Measurements from ENCODE around the gene ORAI2. TPM values are rescaled to one million over a fixed set of nuclear protein-coding genes. Genes with fewer than 3 reads are reported as not detected.
"Not testable (repeated sequence)": the region's sequence is repeated elsewhere in the genome, so short reads cannot be mapped to it uniquely, and the experiment has no call there.

The ORAI2 gene
- polyA plus RNA-seq, 3 donors: 14.9 to 19.4 (median 17.8) TPM

DNA sequence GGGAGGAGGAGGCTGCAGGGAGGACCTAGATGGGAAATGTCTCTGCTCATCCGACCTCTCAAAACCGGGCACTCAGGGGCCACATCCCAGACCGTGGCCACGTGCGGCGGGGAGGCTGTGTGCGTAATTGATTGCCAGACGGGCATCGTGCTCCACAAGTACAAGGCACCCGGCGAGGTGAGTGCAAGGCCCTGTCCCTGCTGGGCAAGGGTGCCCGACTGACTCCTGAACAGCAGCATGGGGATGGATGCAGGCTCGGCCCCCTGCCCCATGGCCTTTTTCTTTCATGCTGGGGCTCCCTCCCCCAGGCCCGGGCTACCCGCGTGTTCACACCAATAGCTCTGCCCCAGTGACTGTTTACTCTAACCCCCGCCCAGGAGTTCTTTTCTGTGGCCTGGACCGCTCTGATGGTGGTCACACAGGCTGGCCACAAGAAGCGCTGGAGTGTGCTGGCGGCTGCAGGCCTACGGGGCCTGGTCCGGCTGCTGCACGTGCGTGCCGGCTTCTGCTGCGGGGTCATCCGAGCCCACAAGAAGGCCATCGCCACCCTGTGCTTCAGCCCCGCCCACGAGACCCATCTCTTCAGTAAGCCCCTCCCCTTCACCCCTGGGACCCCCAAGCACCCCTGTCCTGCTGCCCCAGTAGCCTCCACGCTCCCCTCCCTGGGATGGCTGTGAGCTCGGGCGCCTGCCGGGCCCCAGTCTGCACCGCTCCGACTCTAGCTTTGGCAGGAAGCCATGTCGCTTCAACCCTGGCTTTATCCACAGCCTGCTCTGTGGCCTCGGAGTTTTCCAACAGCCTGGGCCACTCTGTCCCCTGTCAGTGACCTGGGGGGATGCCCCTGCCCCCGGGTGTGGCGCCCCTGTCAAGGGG lies 35.3 kb downstream of the ORAI2 start:
- no peak for DNase-seq (ENCODE audit: low read depth in 3 of 3, low spot score in 2 of 3)

DNA sequence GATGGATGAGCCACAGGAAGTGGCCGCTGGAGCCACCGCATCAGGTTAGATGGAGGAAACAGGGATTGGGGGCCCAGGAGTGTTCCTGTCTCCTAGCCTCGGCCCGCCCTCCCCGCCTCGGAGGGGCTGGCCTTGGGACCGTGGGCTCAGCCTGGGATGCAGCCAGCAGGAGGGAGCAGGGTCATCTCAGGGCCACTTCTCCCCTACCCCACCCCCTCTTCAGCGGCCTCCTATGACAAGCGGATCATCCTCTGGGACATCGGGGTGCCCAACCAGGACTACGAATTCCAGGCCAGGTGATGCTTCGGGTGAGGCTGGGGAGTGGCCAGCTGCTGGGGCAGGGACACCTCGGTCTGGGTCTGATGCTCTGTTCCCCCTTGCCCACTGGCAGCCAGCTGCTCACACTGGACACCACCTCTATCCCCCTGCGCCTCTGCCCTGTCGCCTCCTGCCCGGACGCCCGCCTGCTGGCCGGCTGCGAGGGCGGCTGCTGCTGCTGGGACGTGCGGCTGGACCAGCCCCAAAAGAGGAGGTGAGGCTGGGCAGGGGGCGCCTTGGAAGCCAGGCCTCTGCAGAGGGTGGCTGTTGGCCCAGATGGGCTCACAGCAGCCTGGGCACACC lies 36.1 kb downstream of the ORAI2 start:
- DNase-seq (ENCODE audit: low read depth in 3 of 3, low spot score in 2 of 3): no peak

DNA sequence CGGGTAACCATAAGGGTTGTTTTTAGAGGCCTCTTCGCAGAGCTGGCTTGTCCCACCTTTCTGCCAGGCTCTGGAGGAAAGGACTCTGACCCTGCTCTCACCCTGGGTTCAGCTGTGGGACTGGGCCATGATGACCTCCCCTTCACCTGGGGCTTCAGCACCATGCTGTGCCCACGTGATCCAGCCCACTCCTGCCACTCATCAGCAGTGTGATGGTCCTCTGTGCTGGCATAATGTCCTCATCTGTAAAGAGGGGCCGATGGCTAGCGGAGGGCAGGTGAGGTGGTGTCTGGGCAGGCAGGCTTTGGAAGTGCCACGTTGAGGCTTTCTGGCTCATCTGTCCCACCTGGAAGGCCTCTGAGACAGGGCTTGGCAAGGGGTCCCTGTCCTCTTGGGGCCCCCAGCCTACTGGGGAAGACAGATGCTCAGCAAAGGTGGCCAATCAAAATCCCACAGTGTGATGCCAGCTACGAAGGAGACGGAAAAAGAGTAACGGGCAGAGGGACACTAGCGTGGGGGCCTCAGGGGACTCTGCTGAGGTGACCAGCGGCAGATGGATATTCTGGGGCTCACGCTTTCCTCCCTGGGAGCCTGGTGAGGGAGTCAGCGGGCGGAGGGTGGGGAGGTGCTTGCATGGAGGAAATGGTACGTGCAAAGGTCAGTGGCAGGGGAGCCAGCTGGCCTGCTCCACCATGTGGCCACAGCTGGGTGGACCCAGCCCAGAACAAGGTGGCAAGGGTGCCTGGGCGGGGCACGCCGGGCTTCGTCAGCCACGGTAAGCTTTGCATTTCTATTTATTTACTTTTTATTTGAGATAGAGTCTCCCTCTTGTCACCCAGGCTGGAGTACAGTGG lies 36.8 kb downstream of the ORAI2 start:
- no peak for DNase-seq (ENCODE audit: low read depth in 3 of 3, low spot score in 2 of 3)

DNA sequence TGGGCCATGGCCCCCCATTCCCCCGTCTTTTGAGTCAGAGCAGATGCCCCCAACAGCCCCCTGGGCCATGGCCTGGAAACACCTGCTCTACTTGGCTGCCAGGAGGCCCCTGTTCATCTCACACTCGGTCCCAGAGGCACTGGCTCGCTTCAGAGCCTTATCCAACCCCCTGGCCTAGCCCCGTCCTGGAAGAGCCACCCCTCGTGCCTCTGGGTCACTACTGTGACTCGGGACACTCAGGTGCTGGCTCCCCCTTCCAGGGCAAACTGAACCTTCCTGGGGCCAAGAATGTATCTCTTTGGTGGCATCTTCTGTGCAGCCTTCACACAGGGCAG lies 38.4 kb downstream of the ORAI2 start:
- DNase-seq (ENCODE audit: low read depth in 3 of 3, low spot score in 2 of 3): no peak

DNA sequence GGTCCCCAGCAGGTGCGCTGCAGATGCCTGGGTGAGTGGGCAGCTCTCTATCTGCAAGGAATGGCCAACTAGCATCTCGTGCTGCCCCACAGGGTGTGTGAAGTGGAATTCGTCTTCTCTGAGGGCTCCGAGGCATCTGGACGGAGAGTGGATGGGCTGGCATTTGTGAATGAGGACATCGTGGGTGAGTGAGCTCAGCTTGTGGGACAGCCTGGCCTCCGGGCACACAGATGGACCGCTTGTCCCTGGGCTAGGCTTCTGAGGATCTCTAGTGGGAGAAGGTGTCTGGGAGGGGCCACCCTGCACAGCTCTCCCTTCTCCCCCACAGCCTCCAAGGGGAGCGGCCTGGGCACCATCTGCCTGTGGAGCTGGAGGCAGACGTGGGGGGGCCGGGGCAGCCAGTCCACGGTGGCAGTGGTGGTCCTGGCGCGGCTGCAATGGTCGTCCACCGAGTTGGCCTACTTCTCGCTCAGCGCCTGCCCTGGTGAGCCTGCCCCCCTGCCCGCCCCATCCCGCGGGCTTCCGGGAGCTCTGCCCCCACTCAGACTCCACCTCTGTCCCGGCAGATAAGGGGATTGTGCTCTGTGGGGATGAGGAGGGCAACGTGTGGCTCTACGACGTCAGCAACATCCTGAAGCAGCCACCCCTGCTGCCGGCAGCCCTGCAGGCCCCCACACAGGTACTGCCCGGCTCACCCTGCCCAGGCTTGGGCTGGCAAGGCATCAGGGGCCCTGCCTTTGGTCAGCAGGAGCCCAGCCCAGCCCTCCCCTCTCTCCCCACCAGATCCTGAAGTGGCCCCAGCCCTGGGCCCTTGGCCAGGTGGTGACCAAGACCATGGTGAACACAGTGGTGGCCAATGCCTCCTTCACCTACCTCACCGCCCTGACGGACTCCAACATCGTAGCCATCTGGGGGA lies 39.0 kb downstream of the ORAI2 start:
- DNase-seq (ENCODE audit: low read depth in 3 of 3, low spot score in 2 of 3): no peak

DNA sequence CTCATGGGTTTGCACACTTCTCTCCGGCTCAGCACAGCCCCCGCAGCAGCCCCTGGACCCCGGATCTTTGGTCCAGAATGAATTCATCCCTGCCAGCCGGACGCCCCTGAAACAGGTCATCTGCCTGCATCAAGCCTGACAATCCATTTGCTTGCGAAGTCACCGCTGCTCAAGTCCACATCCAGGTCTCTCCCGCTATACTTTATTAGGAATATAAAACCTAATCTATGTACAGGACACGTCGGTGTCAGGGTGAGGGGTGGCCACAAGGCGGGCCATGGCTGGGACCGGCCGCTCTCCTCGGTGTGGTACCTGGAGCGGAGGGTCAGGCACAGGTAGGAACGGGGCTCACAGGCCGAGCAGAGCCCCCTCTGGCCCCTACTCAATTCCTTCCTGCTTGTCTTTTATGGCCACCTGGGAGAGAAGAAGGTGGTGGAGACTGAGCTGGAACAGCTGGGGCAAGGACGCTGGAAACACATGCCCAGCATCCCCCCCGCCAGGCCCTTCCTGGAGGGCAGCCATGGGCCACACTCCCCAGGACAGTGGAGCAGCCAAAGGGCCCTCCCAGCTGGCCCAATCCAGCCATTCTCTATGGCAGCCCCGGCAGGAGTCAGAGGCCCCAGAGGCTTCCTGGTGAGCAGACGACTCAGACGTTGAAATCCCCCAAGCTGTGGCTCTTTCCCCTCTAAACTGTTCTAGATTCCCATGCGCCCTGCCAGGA lies 40.1 kb downstream of the ORAI2 start:
- no peak for DNase-seq (ENCODE audit: low read depth in 3 of 3, low spot score in 2 of 3)

DNA sequence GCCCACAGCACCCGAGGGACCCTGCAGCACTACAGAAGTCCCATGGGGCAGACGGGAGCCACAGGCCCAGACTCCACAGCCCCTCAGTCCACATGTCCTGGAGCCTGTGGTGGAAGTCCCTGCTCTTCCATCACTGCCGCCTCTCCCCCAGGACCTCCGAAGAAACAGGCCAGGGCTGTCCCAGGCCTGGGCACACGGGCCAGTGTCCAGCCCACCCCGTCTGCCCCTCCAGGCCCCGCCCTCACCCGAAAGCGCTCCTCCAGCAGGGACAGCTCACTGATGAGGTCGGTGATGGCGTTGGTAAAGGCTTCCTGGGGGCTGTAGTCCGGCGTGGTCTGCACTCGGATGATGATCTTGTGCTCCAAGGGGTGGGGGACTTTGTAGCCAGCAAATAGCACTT lies 40.7 kb downstream of the ORAI2 start:
- not testable (repeated sequence) for DNase-seq (ENCODE audit: low read depth in 3 of 3, low spot score in 2 of 3)

DNA sequence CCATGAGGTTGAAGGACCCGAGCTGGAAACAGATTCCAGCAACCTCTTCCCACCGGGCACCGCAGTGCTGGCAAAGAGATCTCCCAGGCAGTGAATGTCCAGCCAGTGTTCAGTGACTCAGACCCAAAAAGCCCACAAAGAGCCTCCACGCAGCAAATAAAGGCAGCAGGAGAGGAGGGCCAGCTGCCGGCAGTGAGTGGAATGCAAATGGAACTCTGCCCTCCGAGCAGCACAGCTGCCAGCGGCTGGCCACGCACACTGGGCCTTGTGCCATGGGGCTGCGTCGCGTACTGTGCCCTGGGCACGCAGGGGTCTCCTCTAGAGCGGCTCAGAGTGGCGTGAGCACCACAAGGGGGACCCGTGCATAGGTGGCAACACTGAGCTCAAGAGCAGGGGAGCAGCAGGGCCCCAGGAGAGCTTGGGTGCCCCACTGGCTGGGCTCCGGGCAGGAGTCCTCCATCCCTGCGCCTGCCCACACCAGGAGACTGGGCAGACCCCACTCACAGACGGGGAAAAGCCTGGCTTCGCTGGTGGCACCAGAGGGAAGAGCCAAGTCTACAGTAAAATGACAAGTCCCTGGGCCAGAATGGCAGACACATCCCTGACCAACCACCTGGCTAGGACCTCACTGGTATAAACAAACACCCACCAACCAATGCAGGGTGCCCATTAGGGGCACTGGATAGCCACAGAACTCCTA lies 41.5 kb downstream of the ORAI2 start:
- DNase-seq (ENCODE audit: low read depth in 3 of 3, low spot score in 2 of 3): not testable (repeated sequence)

DNA sequence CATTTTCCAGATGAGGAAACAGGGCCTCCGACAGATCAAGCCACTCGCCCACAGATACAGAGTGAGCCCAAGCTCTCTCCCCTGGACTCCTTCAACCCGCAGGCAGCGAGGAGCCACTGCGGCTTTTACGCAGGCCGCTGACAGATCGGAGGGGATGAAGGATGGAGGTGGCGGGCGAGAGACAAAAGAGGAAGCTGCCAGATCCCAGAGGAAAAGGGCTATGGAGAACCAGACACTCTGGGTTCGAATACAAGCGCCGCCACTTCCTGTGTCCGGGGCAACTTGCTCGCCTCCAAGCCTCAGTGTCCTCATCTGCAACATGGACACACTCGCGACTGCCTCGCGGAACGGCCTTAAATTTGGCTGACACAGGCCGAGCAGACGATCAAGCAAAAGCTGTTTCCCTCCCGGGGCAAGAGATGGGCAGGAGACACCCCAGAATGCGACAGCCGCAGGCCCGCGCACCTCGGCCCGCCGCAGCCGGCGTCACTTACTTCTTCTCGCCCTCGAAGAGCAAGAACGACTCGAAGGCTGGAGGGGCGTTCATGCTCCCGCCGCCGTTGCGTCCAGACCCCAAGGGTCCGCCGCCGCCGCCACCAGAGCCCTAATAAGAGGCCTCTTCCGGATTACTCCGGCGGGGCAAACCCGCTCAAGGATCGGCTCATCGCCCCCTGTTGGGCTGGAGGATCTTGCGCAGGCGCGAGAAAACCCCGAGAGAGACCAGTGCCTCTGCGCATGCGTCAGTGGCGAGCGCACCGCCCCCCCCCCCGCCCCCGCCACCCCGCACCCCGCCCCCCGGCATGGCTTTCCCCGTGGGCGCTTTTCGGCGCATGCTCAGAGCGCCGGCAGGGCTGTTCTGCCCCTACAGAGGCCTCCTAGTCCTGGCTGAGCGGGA lies 45.2 kb downstream of the ORAI2 start, which contains the start of gene POLR2J:
TSS of gene POLR2J (minus strand) at position 609 of the 895 bp plus-strand sequence. CDS start at position 547, 62 bp downstream.
- DNase-seq (ENCODE audit: low read depth in 3 of 3, low spot score in 2 of 3): peak; percentile 25 to 73 (median 36)

DNA sequence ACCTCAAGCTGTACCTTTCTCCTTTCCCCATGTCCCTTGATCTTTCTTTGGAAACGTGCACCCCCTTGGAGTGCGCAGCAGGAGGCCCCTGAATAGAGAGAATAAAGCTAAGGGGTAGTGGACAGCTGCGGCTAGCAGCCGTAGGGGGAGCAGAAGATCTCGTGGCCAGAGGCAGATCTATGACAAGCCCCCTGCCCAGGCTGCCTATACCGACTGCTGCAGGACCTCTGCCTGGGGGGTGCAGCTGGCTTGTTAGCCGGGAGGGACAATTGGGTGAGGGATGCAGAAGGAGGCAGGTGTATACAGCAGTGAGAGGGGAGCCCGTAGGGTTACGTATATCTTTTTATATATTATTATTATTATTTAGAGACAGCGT lies 45.8 kb downstream of the ORAI2 start:
- not testable (repeated sequence) for DNase-seq (ENCODE audit: low read depth in 3 of 3, low spot score in 2 of 3)

DNA sequence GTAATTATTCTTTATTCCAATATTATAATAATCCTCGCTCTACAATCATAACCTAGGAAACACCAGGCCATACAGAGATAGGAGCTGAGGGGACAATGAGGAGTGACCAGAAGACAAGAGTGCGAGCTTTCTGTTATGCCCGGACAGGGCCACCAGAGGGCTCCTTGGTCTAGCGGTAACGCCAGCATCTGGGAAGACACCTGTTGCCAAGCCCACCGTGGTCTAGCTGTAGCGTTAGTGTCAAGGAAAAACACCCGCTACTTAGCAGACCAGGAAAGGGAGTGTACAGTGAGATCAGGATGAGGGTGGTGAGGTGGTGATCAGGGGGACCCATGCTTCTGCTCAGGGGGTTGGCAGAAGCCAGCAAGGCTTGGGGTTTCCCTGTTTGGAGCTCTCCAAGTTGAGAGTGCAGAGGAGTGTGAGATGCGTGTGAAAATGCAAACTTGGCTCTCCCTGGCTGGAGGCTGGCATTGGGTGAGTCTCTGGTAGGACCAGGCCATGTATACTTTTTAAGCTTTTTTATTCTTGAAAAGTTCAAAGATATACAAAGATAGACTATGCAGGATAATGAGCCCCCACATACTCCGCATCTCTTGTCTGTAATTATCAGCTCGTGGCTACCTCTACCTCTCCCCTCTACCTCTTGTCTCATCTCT lies 46.7 kb downstream of the ORAI2 start:
- not testable (repeated sequence) for DNase-seq (ENCODE audit: low read depth in 3 of 3, low spot score in 2 of 3)

DNA sequence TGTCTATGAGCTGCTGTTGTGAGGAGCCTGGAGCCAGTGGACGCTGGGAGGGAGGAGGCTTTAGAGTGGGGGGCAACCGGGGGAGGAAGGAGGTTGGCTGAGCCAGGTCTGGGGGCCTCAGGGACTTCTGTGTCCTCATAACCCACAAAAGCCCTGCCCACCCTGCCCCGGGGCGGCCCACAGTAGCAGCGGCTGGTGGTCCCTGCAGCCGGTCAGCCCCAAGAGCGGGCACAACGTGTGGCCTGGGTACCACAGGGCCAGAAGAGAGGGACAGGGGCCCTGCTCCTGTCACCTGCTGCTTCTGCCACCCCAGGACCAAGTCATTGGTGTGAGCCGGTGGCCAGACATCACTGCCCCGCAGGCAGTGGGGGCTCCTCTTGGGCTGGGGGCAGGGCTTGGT lies 48.6 kb downstream of the ORAI2 start:
- DNase-seq (ENCODE audit: low read depth in 3 of 3, low spot score in 2 of 3): not testable (repeated sequence)

DNA sequence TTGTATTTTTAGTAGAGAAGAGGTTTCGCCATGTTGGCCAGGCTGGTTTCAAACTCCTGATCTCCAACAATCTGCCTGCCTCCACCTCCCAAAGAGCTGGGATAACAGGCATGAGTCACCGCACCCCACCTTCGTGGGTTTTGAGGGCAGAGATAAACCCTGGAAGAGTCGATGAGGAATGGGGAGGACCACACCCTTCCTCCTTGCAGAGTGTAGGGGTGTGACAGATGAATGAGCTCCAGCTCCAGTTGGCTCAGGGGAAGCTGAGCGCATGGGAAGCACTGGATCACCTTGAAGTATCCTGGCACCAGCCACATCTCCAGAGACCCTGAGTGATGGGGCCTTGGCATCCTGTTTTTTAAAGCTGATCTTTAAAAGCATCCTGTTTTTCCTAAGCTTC lies 50.9 kb downstream of the ORAI2 start:
- not testable (repeated sequence) for DNase-seq (ENCODE audit: low read depth in 3 of 3, low spot score in 2 of 3)

DNA sequence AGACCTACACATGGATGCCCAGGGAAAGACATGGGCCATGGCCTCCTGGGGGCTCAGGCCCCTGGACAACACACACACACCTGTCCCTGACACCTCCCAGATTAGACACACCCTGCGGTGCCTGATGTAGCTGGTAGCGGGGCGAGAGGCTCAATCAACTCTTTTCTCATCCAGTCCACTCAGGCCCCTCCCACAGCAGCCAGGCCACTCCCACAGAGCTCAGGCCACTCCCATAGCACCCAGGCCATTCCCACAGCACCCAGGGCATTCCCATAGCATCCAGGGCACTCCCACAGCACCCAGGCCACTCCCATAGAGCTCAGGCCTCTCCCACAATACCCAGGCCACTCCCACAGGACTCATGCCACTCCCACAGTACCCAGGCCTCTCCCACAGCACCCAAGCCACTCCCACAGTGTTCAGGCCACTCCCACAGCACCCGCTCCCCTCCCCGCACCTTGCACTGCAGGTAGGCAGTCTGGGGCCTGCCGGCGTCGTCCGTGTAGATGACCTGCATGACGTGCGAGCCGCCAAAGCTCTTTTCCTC lies 57.2 kb downstream of the ORAI2 start:
- not testable (repeated sequence) for DNase-seq (ENCODE audit: low read depth in 3 of 3, low spot score in 2 of 3)

DNA sequence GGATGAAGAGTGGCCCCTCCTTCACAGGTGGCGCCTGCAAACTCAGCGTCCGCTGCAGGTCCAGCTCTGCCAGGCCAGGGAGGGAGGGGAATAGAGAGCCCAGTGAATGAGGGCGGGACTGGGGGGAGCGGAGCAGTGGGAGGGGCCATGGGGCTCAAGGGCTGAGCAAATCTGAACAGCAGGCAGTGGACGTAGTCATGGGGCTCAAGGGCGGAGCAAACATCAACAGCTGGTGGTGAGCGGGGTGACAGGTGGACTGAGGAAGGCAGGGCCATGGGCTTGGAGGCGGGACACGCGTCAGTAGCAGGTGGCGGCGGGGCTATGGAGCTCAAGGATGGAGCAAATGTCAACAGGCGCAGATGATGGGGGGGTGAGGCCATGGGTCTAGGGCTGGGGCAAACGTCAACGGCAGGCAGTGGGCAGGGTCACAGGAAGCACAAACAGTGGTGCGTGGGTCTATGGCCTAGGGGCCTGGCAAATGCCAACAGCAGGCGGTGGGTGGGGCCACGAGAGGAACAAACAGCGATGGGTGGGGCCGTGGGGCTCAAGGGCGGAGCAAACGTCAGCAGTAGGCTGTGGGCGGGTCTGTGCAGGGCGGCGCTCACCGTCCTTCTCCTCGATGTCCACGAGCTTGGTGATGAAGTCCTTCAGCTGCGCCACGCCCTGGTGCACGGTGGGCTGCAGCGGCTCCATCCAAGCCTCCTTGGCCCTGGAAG lies 60.0 kb downstream of the ORAI2 start:
- DNase-seq (ENCODE audit: low read depth in 3 of 3, low spot score in 2 of 3): not testable (repeated sequence)

DNA sequence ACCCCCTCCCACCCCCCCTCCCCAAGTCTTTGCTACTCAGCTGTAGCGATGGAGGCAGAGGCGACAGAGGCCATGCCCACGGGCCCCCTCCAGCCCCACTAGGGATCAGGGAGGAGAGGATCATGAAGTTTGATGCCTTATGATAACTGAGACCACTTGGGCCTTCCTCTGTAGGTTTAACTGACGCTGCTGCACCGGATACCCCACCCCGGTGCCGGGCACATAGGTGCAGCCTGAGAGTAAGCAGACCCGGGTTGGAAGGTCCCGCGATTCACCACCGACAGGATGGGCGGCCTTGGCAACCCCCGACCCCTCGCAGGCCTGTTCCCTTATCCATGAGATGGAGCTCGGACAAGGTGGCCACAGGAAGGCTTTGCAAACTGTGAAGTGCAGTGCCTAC lies 60.7 kb downstream of the ORAI2 start:
- DNase-seq (ENCODE audit: low read depth in 3 of 3, low spot score in 2 of 3): not testable (repeated sequence)

All from right renal cortex interstitium (tissue), 3 donors.